ENCODE measurements around the gene MYLIP. TPM values are rescaled to one million over a fixed set of nuclear protein-coding genes. Genes with fewer than 3 reads are reported as not detected.

Gene MYLIP
- total and polyA plus RNA-seq, 5 experiments from 2014 or later: 23.1 to 108 (median 72.6) TPM

GRCh38 chr6:16109659-16110305 lies 19.1 kb upstream of the MYLIP start:
- no peaks in the 10 kb centered on the region for H3K9me3 Mint-ChIP-seq
- DNase-seq: no peak
- no peak overlapping the region for H3K27ac Mint-ChIP-seq
- H3K4me1 Mint-ChIP-seq: peaks cover 0 to 3% (median 0%) of the 10 kb centered on the region in 4 donors
- no peaks in the 10 kb centered on the region for H3K36me3 Mint-ChIP-seq
- no peak overlapping the region for H3K4me3 Mint-ChIP-seq
- ATAC-seq: no peak
- POLR2A ChIA-PET: no interaction called here
- H3K27me3 Mint-ChIP-seq: peaks cover 0 to 13% (median 0%) of the 10 kb centered on the region in 5 donors

GRCh38 chr6:16118825-16119224 lies 10.1 kb upstream of the MYLIP start:
- no peak overlapping the region for H3K4me3 Mint-ChIP-seq
- H3K27ac Mint-ChIP-seq: no peak overlapping the region
- ATAC-seq (no peak), DNase-seq (no peak)
- POLR2A ChIA-PET: no interaction called here
- H3K27me3 Mint-ChIP-seq: peaks cover 0 to 4% (median 0%) of the 10 kb centered on the region in 5 donors
- H3K4me1 Mint-ChIP-seq: no peaks in the 10 kb centered on the region
- no peaks in the 10 kb centered on the region for H3K9me3 Mint-ChIP-seq
- H3K36me3 Mint-ChIP-seq: no peaks in the 10 kb centered on the region

GRCh38 chr6:16121339-16121738 lies 7.5 kb upstream of the MYLIP start:
- ATAC-seq: no peak
- POLR2A ChIA-PET: no interaction called here
- H3K27me3 Mint-ChIP-seq: peaks cover 0 to 4% (median 0%) of the 10 kb centered on the region in 5 donors
- no peaks in the 10 kb centered on the region for H3K9me3 Mint-ChIP-seq
- H3K4me3 Mint-ChIP-seq: no peak overlapping the region
- H3K4me1 Mint-ChIP-seq: peaks cover 0 to 4% (median 0%) of the 10 kb centered on the region in 4 donors
- DNase-seq: no peak
- H3K27ac Mint-ChIP-seq: no peak overlapping the region
- H3K36me3 Mint-ChIP-seq: no peaks in the 10 kb centered on the region

- ATAC-seq: no peak
- Mint-ChIP-seq H3K36me3 (no peaks in the 10 kb centered on the region), H3K27me3 (peaks cover 0 to 4% (median 0%) of the 10 kb centered on the region in 5 donors), H3K4me3 (no peak overlapping the region), H3K9me3 (no peaks in the 10 kb centered on the region), H3K4me1 (peaks cover 0 to 4% (median 0%) of the 10 kb centered on the region in 4 donors), H3K27ac (no peak overlapping the region)
- DNase-seq: no peak
- POLR2A ChIA-PET: no interaction called here
Measured at GRCh38 chr6:16122197-16122596, 6.7 kb upstream of the MYLIP start.

- H3K27ac Mint-ChIP-seq: no peak overlapping the region
- POLR2A ChIA-PET: interaction anchor here (0.6 kb wide), 1 partner anchor 47 kb away, joined by 3 read pairs; no protein-coding TSS in a partner anchor
- H3K27me3 Mint-ChIP-seq: peaks cover 0 to 4% (median 0%) of the 10 kb centered on the region in 5 donors
- H3K4me3 Mint-ChIP-seq: no peak overlapping the region
- H3K9me3 Mint-ChIP-seq: no peaks in the 10 kb centered on the region
- no peak for ATAC-seq
- no peaks in the 10 kb centered on the region for H3K36me3 Mint-ChIP-seq
- no peak for DNase-seq
- peaks cover 0 to 10% (median 3%) of the 10 kb centered on the region in 4 donors for H3K4me1 Mint-ChIP-seq
Measured at GRCh38 chr6:16124198-16125180, 4.4 kb upstream of the MYLIP start.

GRCh38 chr6:16126056-16126455 lies 2.8 kb upstream of the MYLIP start:
- H3K9me3 Mint-ChIP-seq: no peaks in the 10 kb centered on the region
- DNase-seq (no peak), ATAC-seq (no peak)
- no peak overlapping the region for H3K27ac Mint-ChIP-seq
- peaks cover 0 to 7% (median 5%) of the 10 kb centered on the region in 3 donors for H3K36me3 Mint-ChIP-seq
- H3K4me3 Mint-ChIP-seq: no peak overlapping the region
- peaks cover 0 to 4% (median 0%) of the 10 kb centered on the region in 5 donors for H3K27me3 Mint-ChIP-seq
- H3K4me1 Mint-ChIP-seq: peaks cover 0 to 20% (median 3%) of the 10 kb centered on the region in 4 donors
- POLR2A ChIA-PET: no interaction called here

- ATAC-seq (no peak), DNase-seq (no peak)
- Mint-ChIP-seq H3K27me3 (peaks cover 0 to 4% (median 0%) of the 10 kb centered on the region in 5 donors), H3K36me3 (peaks cover 0 to 13% (median 12%) of the 10 kb centered on the region in 3 donors), H3K9me3 (no peaks in the 10 kb centered on the region), H3K4me1 (peaks cover 0 to 28% (median 4%) of the 10 kb centered on the region in 4 donors), H3K27ac (no peak overlapping the region), H3K4me3 (peak overlapping the region in 1 of 10 donors; percentile 14)
- POLR2A ChIA-PET: no interaction called here
Measured at GRCh38 chr6:16126861-16127260, 2.0 kb upstream of the MYLIP start.

- H3K9me3 Mint-ChIP-seq: no peaks in the 10 kb centered on the region
- POLR2A ChIA-PET: interaction anchor here (1.6 to 5.8 kb wide), 2 partner anchors 46 to 54 kb away, joined by 3 to 81 read pairs; no protein-coding TSS in a partner anchor
- H3K27ac Mint-ChIP-seq: peak overlapping the region in 8 of 10 donors; percentile 6 to 80 (median 42)
- peaks cover 0 to 15% (median 14%) of the 10 kb centered on the region in 3 donors for H3K36me3 Mint-ChIP-seq
- ATAC-seq (no peak), DNase-seq (no peak)
- peaks cover 0 to 34% (median 5%) of the 10 kb centered on the region in 4 donors for H3K4me1 Mint-ChIP-seq
- H3K27me3 Mint-ChIP-seq: peaks cover 0 to 4% (median 0%) of the 10 kb centered on the region in 5 donors
- H3K4me3 Mint-ChIP-seq: peak overlapping the region; percentile 15 to 77 (median 64)
Measured at GRCh38 chr6:16127471-16127870, 1.4 kb upstream of the MYLIP start.

GRCh38 chr6:16129623-16130401 lies 926 bp downstream of the MYLIP start:
- POLR2A ChIA-PET: interaction anchor here (1.5 to 5.8 kb wide), 2 partner anchors 51 to 190 kb away, joined by 5 to 81 read pairs; no protein-coding TSS in a partner anchor

GRCh38 chr6:16130437-16130891 lies 1.6 kb downstream of the MYLIP start:
- Mint-ChIP-seq H3K27ac (peak overlapping the region; percentile 85 to 99 (median 96)), H3K27me3 (no peaks in the 10 kb centered on the region), H3K4me3 (peak overlapping the region; percentile 86 to 99 (median 95)), H3K9me3 (no peaks in the 10 kb centered on the region), H3K36me3 (peaks cover 4 to 40% (median 23%) of the 10 kb centered on the region in 3 donors), H3K4me1 (peaks cover 19 to 59% (median 34%) of the 10 kb centered on the region in 4 donors)
- ATAC-seq: no peak
- POLR2A ChIA-PET: interaction anchor here (0.6 to 5.8 kb wide), 5 partner anchors 10 to 640 kb away, joined by 3 to 81 read pairs (median 4); no protein-coding TSS in a partner anchor
- no peak for DNase-seq

More at GRCh38 chr6:16129623-16130401, 926 bp downstream of the MYLIP start:
- peaks cover 4 to 34% (median 23%) of the 10 kb centered on the region in 3 donors for H3K36me3 Mint-ChIP-seq
- peak overlapping the region; percentile 86 to 99 (median 95) for H3K4me3 Mint-ChIP-seq
- H3K4me1 Mint-ChIP-seq: peaks cover 13 to 54% (median 27%) of the 10 kb centered on the region in 4 donors
- H3K27me3 Mint-ChIP-seq: no peaks in the 10 kb centered on the region
- ATAC-seq (peak in 1 of 2 donors; percentile 9), DNase-seq (peak in 6 of 10 donors; percentile 27 to 73 (median 62))
- H3K27ac Mint-ChIP-seq: peak overlapping the region; percentile 85 to 99 (median 96)
- H3K9me3 Mint-ChIP-seq: no peaks in the 10 kb centered on the region

- H3K27ac Mint-ChIP-seq: peak overlapping the region; percentile 85 to 99 (median 96)
- H3K4me1 Mint-ChIP-seq: peaks cover 19 to 62% (median 38%) of the 10 kb centered on the region in 4 donors
- H3K27me3 Mint-ChIP-seq: no peaks in the 10 kb centered on the region
- H3K9me3 Mint-ChIP-seq: no peaks in the 10 kb centered on the region
- H3K36me3 Mint-ChIP-seq: peaks cover 4 to 42% (median 23%) of the 10 kb centered on the region in 3 donors
- POLR2A ChIA-PET: interaction anchor here (0.6 to 5.8 kb wide), 8 partner anchors 9 to 1456 kb away, joined by 3 to 81 read pairs (median 4); no protein-coding TSS in a partner anchor
- ATAC-seq (peak; percentile 47 to 60), DNase-seq (peak in 9 of 10 donors; percentile 38 to 81 (median 70))
- peak overlapping the region; percentile 86 to 99 (median 95) for H3K4me3 Mint-ChIP-seq
Measured at GRCh38 chr6:16130932-16131387, 2.1 kb downstream of the MYLIP start.
